ENCODE results near the gene ANKRD45.

DNA sequence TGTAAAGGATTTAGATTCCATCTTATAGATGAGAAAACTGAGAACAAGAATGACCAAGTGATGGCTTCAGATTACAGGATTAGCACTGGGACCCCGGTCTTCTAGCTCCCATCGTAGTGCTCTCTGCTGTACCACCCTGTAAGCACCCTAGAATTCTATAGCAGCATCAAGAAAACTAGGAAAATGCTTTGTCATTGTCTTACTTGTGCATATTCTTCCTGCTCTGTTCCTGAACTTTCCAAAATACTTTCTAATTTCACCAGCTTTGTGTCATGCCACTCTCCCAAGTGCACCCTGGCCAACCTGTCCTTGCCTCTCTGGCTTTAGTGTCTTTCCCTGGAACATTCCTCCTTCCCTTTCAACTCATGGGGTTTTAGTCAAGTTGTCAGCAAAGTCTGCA is 39.1 kb upstream of the ANKRD45 start:
- TF ChIP-seq, protein P1, sequence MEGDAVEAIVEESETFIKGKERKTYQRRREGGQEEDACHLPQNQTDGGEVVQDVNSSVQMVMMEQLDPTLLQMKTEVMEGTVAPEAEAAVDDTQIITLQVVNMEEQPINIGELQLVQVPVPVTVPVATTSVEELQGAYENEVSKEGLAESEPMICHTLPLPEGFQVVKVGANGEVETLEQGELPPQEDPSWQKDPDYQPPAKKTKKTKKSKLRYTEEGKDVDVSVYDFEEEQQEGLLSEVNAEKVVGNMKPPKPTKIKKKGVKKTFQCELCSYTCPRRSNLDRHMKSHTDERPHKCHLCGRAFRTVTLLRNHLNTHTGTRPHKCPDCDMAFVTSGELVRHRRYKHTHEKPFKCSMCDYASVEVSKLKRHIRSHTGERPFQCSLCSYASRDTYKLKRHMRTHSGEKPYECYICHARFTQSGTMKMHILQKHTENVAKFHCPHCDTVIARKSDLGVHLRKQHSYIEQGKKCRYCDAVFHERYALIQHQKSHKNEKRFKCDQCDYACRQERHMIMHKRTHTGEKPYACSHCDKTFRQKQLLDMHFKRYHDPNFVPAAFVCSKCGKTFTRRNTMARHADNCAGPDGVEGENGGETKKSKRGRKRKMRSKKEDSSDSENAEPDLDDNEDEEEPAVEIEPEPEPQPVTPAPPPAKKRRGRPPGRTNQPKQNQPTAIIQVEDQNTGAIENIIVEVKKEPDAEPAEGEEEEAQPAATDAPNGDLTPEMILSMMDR (IDR thresholded peaks at IDR 0.05), result no peak
- TF ChIP-seq EP300 (IDR thresholded peaks at IDR 0.05; ENCODE audit: low read depth), result no peak
